NCI-H2081 (cell line): Measurements from ENCODE around the gene CD33.

Source experiments
- DNase-seq, 2 experiments: peaks; one replicate each; lab custom pipeline; 2025; lab: John Stamatoyannopoulos, UW

The CD33 gene

DNA sequence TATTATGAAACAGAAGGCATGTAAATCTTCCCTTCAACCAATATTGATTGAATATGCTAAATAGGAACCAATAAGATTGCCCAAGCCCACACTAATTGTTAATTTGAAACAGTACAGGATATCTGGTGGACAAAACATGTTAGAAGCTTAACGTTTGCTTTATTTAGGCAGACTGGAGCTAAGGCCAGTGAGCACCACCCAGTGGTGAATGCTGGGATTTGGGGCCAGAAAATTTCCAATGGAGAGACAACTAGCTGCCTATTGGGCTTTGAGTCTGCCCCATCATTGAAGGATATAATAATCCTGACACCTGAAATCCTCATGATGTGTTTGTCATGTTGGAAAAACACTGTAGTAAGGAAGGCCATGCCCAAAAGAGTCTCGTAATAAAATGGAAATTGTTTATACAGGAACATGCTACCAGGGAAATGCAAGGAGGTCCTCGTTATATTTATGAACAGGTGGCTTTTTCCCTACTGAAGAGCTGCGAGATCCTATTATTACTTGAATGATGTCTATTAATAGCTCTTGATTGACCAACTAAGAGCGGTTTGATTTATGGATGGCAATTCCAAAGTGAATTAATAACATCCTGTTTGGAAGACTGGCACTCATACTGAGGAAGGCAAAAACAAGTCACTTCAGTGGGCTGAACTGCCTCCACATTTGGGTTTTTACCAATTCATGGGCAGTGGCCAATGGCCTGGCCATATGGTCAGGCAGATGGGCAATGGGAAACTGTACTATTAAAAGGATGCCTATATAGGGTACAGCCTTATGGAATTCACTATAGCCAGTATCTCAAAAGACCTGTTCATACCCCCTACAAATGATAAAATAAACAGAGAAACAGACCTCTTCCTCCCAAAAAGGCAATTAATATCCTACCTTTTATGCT is 34.7 kb downstream of the CD33 start:
- DNase-seq: no peak

DNA sequence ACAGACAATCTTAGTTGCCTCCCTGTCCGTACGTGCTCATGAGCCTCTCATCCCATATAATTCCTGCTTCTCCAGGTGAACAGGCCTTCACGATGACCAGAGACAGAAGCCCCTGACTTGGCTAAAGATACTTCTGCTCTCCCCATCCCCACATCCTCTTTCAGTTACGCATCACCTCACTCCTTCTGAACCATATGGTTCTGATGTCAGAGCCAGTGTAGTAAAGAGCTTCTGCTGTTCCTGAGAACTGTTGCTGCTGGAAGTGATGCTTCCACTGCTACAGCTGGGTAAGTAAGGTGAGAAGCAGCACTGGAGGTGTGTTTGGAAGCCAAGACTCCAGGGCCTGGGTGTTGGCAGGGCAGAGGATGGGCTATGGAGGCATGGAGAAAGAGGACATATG is 38.9 kb downstream of the CD33 start:
- DNase-seq: no peak

DNA sequence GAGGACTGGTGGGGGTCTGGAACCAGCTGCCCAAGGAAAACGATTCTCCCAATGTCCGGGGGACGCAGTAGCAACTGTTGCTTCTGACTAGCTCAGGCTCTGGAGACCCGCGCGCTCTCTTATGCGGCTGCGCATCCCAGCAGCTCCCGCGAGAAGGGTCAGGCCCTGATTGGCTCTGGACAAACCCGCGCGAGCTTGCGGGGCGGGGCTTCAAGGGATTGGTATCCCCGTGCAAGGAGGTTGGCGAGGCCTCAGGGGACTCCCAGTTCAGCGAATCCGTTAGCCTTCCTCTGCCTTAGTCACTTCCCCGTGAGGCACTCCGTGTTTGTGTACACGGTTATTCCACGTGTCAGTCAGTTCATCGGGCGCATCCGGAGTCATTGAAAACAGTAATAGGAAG is 46.2 kb downstream of the CD33 start:
- DNase-seq: no peak

DNA sequence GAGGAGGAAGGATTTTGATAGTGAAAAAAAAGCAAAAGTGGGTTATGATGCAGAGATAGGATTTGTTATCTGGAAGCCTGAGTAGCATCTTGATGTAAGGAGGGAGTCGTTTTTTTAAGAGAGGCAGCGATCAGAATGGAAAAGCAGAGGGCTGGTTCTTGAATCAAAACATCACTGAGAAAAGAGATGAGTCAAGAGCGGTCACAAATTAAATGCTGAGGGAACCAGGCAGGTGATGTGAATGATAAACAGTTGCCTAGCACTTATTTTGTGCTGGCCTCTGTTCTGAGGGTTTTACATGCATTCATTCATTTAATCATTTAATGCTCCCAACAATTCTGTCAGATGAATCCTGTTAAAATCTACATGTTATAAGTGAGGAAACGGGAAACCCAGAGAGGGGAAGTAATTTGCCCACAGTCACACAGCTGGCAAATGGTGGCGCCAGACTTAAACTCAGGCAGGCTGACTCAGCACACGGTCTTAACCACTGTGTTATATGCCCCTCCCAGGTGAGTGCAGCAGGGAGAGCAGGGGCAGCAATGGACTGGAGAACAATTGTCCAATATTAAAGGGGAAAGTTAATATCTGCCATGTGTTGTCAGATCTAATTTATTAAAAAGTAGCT is 47.4 kb downstream of the CD33 start:
- no peak for DNase-seq

DNA sequence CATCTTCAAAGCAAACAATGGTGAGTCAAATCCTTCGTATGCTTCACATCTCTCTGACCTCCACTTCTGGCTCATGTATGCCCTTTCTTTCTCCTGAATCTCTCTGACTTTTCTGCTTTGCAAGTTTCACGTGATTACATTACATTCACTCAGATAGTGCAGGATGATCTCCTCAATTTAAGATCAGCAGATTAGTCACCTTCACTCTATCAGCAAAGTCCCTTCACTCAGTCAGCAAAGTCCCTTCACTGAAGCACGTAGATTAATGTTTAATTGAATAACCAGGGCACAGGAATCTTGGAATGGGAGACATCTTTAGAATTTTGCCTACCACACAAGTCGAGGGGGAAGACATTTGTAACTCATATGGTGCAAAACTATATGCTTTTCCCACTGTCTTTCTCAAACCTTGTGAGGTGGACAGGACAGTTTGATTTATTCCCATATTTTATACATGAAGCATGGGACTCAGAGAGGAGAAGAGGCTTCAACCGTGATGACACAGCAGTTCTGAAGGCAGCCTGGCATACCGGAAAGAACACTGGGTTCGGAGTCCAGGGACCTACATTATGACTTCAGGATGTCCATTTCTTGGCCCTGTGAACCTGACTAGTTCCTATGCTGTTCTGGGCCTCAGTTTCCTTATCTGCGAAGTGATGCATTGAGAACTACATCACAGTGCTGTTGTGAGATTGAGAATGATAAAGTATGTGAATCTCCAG is 49.3 kb downstream of the CD33 start:
- no peak for DNase-seq

DNA sequence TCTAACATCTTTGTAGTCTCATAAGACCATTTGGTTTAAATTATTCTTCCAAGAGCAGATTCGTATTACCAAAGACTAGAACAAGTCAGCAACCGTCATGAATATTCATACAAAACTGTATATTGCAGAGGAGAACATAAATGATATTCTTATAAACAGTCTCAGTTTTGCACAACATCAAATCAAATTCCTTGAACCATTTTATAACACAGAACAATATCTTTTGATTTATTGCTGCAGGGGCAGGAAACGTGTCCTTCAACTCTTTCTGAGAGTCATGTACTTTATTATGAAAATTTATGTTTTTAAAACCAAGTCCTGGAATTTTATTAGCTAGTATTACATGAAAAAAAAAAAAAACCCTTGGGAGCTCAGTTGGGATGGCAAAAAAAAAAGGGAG is 52.2 kb downstream of the CD33 start:
- DNase-seq: no peak

DNA sequence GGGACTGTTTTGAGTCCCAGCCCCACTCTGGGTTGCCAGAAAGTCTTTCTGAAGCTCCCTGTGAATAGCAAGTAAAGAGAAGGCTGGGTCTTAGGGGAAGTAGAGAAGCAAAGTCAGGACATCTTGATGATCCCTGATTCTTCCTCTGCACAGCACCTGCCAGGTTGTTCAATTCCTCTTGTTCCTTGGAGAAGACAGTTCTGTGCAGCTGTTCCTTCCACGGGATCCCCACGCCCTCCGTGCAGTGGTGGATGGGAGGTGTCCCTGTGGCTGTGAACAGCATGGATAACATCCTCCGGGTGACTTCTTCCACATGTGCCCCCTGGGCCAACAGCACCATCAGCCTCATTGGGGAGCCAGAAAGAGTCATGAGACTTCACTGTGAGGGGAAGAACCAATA is 57.5 kb downstream of the CD33 start:
- DNase-seq: no peak

DNA sequence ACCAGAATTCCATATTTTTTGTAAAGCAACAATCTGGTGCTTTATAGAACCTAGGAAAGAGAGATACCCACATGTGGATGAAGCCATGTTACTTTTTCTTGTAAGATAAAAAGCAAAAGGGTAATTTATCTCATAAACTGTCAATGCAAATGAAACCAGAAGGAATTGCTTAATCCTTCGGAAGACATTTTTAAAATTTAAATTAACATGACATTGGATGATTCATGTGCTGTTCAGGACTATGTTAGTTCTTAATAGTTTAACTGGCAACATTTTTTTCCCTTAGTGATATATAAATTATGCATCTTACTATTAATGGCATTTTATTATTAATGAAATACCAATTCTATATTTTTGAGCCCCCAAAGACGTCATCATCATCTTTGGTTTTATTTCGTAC is 60.8 kb downstream of the CD33 start:
- no peak for DNase-seq
